GM21825 (cell line): ENCODE data around the gene RERE.
"Not testable (repeated sequence)": the region's sequence is repeated elsewhere in the genome, so short reads cannot be mapped to it uniquely, and the experiment has no call there.

ENCODE experiments used
- ATAC-seq: cut with Tn5 transposase; IDR thresholded peaks from one replicate; pipeline ENCODE4 v1.9.1; 2021; ENCODE audit warnings: mild to moderate bottlenecking, moderate library complexity; ENCODE audit not compliant: unreplicated experiment

The RERE gene

GRCh38 chr1:8809342-8809736 lies 8.1 kb downstream of the RERE start:
- no peak for ATAC-seq

DNA sequence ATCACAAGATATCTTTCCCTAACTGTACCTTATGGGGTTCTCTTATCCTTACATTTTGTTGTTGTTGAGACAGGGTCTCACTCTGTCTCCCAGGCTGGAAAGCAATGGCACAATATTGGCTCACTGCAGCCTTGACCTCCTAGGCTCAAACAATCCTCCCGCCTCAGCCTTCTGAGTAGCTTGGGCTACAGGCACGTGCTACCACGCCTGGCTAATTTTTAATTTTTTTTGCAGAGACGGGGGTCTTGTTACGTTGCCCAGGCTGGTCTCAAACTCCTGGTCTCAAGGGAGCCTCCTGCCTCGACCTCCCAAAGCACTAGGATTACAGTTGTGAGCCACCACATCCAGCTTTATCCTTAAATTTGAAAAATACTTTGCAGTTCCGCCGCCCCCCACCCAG lies 10.4 kb downstream of the RERE start:
- ATAC-seq: no peak

DNA sequence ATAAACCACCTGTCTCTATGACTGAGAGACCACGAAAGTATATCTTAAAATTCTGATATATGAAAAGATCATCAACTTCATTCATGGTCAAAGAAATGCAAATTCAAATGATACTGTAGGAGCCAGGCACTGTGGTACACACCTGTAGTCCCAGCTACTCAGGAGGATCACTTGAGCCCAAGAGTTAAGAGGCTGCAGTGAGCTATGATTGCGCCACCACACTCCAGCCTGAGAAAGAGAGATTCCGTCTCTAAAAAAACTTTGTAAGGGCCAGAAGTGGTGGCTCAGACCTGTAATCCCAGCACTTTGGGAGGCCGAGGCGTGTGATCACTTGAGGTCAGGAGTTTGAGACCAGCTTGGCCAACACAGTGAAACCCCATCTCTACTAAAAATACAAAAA lies 17.0 kb downstream of the RERE start:
- no peak for ATAC-seq

GRCh38 chr1:8797216-8797615 lies 20.2 kb downstream of the RERE start:
- ATAC-seq: no peak

- no peak for ATAC-seq
Observed at GRCh38 chr1:8796812-8797211, 20.6 kb downstream of the RERE start.

GRCh38 chr1:8794605-8795004 lies 22.8 kb downstream of the RERE start:
- no peak for ATAC-seq

DNA sequence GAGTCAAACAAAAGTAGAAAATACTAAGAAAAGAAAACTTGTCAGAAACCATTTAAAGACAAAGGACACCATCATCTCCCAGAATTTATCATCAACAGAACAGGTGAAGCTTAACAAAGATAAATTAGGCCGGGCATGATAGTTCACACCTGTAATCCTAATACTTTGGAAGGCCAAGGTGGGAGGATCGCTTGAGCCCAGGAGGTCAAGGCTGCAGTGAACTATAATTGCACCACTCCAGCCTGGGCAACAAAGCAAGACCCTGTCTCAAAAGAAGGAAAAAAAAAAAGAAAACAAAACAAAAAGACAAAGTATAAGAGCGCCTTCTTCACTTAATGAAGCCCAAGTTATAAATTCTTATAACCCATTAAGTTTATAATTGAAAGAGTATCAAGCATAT lies 25.6 kb downstream of the RERE start:
- no peak for ATAC-seq

GRCh38 chr1:8790987-8791386 lies 26.5 kb downstream of the RERE start:
- ATAC-seq: no peak

- ATAC-seq: no peak
Observed at GRCh38 chr1:8790478-8790877, 27.0 kb downstream of the RERE start.

GRCh38 chr1:8789314-8790214 lies 27.9 kb downstream of the RERE start:
- no peak for ATAC-seq

GRCh38 chr1:8787218-8787617 lies 30.2 kb downstream of the RERE start:
- ATAC-seq: no peak

DNA sequence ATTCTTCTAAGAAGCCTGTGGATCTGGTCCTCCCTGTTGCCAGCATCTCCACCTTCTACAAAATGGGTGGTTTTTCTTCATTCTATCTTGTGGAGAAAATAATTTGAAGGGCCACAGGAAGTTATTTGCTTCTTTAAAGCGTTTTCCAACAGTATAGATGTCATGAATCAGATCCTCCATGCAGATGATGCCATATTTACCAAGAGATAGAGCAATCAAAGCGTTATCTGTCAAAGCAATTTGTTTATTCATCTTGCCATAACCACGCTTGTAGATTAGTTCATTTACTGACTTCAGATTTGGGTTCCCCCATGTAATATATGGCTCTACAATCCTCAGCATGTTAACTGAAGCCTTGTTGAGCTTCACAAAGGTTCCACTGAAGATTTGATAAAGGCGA lies 31.2 kb downstream of the RERE start:
- not testable (repeated sequence) for ATAC-seq

- ATAC-seq: no peak
Observed at GRCh38 chr1:8782955-8783354, 34.5 kb downstream of the RERE start.

- no peak for ATAC-seq
Observed at GRCh38 chr1:8782001-8782620, 35.3 kb downstream of the RERE start.

DNA sequence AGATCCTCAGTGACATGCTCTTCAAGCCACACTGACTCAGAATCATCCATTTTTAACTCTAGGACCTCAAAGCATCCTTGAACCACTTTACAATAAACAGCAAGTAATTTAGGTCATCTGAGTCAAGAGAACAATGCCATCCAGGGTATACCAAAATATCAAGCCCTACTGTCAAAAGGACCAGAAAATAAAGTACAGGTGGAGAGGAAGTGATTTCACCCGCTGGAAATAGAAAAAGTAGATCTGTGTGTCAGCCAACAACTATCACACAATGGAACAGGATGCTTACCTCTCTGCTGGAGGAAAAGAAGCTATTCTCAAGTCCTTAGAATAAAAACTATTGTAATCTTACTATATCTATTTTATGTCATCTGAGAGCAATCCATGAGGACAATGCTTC lies 37.0 kb downstream of the RERE start:
- no peak for ATAC-seq

DNA sequence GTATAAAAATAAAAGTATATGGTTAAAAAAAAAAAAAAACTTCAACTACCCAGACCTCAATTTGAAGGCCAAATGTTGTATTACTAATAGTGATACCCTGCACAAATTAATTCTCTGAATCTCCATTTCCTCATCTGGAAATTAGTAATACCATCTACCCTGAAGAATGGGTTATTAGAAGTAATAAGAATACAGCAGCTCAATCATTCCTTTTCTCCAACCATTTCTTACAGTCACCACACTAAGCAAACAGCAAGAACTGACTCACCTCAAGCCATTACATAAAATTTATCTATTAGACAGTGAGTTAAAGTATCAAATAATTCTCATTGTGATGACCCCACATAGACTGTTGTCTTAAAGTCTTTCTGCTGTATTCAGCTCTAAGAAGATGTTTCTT lies 39.6 kb downstream of the RERE start:
- no peak for ATAC-seq

DNA sequence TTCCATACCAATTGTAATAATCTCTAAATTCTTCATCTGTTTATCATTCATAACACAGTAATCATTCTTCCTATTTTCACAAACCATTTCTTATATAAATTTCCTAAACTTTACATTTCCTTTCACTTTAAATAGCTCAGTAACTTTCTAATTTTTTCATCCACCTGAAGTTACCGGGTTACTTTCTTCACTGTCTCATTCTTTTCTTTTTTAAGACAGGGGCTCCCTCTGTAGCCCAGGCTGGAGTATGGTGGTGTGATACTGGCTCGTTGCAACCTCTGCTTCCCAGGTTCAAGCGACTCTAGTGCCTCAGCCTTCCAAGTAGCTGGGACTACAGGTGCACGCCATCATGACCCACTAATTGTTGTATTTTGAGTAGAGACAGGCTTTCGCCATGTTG lies 41.3 kb downstream of the RERE start:
- no peak for ATAC-seq

DNA sequence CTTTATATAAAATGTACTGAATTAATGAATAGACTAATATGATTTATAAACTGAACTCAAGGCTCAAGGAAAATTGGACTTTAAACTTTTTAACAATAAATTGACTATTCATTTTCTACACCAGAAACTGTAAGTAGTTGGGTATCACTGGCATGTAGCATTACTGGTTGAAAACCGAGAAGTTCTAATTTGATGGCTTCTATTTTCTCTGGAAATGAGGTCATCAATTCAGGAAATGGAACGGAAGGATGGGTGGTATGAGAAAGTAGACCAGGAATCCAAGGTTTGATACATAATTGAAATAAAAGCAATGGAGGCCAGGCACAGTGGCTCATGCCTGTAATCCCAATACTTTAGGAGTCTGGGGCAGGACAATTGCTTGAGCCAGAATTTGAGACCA lies 50.4 kb downstream of the RERE start:
- no peak for ATAC-seq

- ATAC-seq: no peak
Observed at GRCh38 chr1:8765198-8765597, 52.2 kb downstream of the RERE start.

DNA sequence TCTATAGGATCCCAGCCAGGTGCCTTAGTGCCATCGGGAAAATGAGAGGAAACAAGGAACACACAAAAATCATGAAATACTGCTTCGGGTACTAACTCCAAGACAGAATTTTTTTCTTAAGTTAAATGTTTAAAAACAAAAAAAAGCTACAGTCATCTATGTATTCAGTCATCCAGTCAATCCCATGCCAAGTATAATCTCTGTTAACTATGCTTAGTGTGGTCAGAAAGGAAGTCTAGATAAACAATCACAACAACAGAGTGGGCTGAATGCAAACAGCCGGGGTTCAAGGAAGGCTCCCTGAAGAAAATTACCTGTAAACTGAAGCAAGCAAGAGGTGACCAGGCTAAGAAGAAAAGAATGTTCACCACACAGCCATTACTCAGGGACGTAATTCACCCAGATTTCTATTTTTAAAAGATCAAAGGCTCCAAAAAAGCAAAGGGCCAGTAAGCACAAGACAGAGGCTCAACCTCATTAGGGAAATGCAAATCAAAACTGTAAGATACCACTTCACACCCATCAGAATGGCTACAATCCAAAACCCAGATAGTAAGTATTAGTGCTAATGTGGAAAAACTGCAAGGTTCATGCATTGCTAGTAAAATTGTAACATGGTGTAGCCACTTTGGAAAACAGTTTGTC lies 53.0 kb downstream of the RERE start:
- no peak for ATAC-seq

- ATAC-seq: no peak
Observed at GRCh38 chr1:8763888-8764287, 53.6 kb downstream of the RERE start.

- ATAC-seq: no peak
Observed at GRCh38 chr1:8754993-8755392, 62.4 kb downstream of the RERE start.
